AG04449 (cell line): ENCODE data around the gene GHITM.
"Not testable (repeated sequence)": the region's sequence is repeated elsewhere in the genome, so short reads cannot be mapped to it uniquely, and the experiment has no call there.

ENCODE experiments used
- CTCF ChIA-PET: fragments of 350-600 bp; formaldehyde crosslinking; extraction: SDS; loops from one replicate; lab custom pipeline; 2021; ENCODE audit warnings: antibody characterized with exemption; lab: Yijun Ruan, JAX
- POLR2A ChIA-PET: fragments of 400-600, 350-600 bp; formaldehyde crosslinking; extraction: SDS; loops from one replicate; lab custom pipeline; 2020; ENCODE audit warnings: antibody characterized with exemption, inconsistent platforms; lab: Yijun Ruan, JAX
- DNase-seq: peaks from one replicate; pipeline ENCODE4 v3.0.0-alpha.2; 2010; ENCODE audit warnings: low read depth, low spot score
- H3K4me3 ChIP-seq: 2 replicates; pipeline ENCODE4 v1.5.1; 2011; ENCODE audit warnings: low read depth, mild to moderate bottlenecking, control low read depth, low read length
- TF ChIP-seq, protein P1 (sequence below): IDR thresholded peaks from one replicate; pipeline ENCODE4 v1.5.1; 2011; ENCODE audit warnings: mild to moderate bottlenecking, moderate library complexity, low read length, control low read depth, inconsistent platforms; ENCODE audit not compliant: insufficient read depth; ENCODE audit errors: missing control alignments

Gene GHITM

DNA sequence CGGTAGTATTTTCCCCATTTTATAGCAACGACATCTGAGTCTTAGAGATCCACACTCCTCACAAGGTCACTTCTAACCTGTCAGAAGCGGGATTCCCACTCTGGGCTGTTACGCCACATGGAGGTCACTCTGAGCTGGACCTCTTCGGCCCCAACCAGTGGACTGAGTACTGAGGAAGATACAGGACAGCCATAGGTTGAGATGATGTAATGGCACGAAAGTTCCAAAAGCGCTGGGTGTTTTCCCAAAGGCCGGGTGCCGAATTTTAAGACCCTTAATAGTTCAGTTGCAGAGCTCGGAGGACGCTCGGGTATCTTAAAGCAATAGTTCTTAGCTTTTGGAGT, 699 bp downstream of the GHITM start:
- no peak for DNase-seq
- CTCF ChIA-PET = interaction anchor here (2.3 to 4.3 kb wide), 2 partner anchors 9 to 398 kb away, joined by 8 to 27 read pairs; no protein-coding TSS in a partner anchor
- POLR2A ChIA-PET = interaction anchor here (0.6 kb wide), 2 partner anchors 27 to 176 kb away, joined by 3 to 4 read pairs; no protein-coding TSS in a partner anchor
- TF ChIP-seq, protein P1, sequence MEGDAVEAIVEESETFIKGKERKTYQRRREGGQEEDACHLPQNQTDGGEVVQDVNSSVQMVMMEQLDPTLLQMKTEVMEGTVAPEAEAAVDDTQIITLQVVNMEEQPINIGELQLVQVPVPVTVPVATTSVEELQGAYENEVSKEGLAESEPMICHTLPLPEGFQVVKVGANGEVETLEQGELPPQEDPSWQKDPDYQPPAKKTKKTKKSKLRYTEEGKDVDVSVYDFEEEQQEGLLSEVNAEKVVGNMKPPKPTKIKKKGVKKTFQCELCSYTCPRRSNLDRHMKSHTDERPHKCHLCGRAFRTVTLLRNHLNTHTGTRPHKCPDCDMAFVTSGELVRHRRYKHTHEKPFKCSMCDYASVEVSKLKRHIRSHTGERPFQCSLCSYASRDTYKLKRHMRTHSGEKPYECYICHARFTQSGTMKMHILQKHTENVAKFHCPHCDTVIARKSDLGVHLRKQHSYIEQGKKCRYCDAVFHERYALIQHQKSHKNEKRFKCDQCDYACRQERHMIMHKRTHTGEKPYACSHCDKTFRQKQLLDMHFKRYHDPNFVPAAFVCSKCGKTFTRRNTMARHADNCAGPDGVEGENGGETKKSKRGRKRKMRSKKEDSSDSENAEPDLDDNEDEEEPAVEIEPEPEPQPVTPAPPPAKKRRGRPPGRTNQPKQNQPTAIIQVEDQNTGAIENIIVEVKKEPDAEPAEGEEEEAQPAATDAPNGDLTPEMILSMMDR = no peak
- peak overlapping the region; percentile 99 for H3K4me3 ChIP-seq

DNA sequence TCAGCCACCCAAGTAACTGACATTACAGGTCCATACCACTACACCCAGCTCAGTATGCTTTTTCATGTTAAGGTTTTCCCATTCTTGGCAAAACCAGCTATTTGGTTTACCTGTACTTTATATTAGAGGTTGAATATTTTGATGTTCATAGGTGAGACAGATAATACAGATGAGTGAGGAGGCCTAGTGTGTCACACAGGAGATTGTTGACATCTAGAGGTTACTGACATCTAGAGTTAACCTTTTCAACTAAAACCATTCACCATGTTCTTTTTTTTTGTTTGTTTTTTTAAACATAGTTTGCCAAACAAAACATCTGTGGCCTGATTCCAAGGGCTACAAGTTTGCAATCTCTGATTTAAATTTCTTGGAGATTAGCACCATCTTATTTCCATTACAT, 8.0 kb downstream of the GHITM start:
- TF ChIP-seq, protein P1 = no peak
- CTCF ChIA-PET = interaction anchor here (0.7 to 4.1 kb wide), 10 partner anchors 8 to 410 kb away, joined by 3 to 49 read pairs (median 4); partner anchors contain the start of gene GHITM
- DNase-seq = no peak
- no peak overlapping the region for H3K4me3 ChIP-seq
- POLR2A ChIA-PET = interaction anchor here (1.2 kb wide), 1 partner anchor 8 kb away, joined by 3 read pairs; the partner anchor contains the start of gene GHITM

DNA sequence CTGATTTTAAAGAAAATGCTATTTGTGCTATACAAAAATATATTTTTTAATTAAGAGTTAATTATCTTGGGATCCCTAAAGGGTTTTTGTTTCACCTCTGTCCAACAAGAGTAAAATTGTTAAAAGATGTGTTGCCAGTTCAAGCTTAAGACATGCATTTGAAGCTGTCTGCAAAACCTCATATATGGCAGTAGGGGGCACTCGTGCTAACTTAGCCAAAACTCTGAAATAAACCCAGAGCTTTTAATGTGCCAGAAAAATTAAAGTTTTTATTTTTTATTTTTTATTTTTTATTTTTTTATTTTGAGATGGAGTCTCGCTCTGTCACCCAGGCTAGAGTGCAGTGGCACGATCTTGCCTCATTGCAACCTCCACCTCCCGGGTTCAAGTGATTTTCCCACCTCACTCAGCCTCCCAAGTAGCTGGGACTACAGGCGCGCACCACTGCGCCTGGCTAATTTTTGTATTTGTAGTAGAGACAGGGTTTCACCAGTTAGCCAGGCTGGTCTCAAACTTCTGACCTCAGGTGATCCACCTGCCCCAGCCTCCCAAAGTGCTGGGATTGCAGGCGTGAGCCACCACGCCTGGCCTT, 8.8 kb downstream of the GHITM start:
- CTCF ChIA-PET = interaction anchor here (0.6 to 4.1 kb wide), 10 partner anchors 9 to 392 kb away, joined by 3 to 49 read pairs (median 4); partner anchors contain the start of genes GHITM and LRIT2
- H3K4me3 ChIP-seq, DNase-seq: not testable (repeated sequence)
- TF ChIP-seq, protein P1 = peak; percentile 52
- POLR2A ChIA-PET = interaction anchor here (1.2 kb wide), 1 partner anchor 9 kb away, joined by 3 read pairs; the partner anchor contains the start of gene GHITM

DNA sequence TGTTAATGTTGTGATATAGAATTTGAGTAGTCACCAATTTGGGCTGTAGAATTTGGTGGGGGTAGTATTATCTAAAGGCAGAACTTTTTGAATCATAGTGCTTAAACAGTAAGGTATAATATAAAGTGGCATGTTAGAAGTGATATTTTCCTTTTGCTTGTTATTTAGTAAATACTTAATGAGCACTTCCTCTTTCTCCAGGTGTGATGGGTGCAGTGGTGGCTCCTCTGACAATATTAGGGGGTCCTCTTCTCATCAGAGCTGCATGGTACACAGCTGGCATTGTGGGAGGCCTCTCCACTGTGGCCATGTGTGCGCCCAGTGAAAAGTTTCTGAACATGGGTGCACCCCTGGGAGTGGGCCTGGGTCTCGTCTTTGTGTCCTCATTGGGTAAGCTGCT, 10.5 kb downstream of the GHITM start:
- ChIA-PET POLR2A (no interaction called here), CTCF (interaction anchor here (1.0 to 4.1 kb wide), 4 partner anchors 9 to 387 kb away, joined by 3 to 49 read pairs (median 33); partner anchors contain the start of gene GHITM)
- H3K4me3 ChIP-seq = no peak overlapping the region
- no peak for DNase-seq
- TF ChIP-seq, protein P1 = no peak

DNA sequence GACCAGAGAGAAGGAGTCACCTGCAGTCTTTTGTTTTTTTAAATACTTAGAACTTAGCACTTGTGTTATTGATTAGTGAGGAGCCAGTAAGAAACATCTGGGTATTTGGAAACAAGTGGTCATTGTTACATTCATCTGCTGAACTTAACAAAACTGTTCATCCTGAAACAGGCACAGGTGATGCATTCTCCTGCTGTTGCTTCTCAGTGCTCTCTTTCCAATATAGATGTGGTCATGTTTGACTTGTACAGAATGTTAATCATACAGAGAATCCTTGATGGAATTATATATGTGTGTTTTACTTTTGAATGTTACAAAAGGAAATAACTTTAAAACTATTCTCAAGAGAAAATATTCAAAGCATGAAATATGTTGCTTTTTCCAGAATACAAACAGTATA, 13.5 kb downstream of the GHITM start:
- ChIA-PET CTCF (no interaction called here), POLR2A (no interaction called here)
- no peak for DNase-seq

DNA sequence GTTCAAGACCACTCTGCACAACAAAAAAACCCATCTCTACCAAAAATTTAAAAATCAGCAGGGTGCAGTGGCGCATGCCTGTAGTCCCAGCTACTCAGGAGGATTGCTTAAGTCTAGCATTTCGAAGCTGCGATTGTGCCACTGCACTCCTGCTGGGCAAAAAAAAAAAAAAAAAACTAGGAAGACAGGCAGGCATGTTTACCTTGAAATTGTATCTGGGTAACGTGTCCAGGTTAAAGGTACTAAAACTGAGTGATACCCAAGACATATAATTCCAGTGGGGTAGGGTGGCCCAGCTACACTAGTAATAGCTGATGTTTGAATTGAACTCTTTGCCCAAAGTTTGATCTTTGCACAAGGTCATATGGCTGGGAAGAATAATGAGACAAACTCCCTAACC, 16.2 kb downstream of the GHITM start:
- no peak for DNase-seq
- ChIA-PET CTCF (interaction anchor here (2.1 kb wide), 1 partner anchor 382 kb away, joined by 7 read pairs; no protein-coding TSS in a partner anchor), POLR2A (no interaction called here)
- H3K4me3 ChIP-seq = no peak overlapping the region
- TF ChIP-seq, protein P1 = no peak

More for the DNA sequence above, 13.5 kb downstream of the GHITM start:
- H3K4me3 ChIP-seq = no peak overlapping the region
- TF ChIP-seq, protein P1 = no peak
